ENCODE measurements around the gene MMP27. TPM values are rescaled to one million over a fixed set of nuclear protein-coding genes. Genes with fewer than 3 reads are reported as not detected.
"Not testable (repeated sequence)": the region's sequence is repeated elsewhere in the genome, so short reads cannot be mapped to it uniquely, and the experiment has no call there.

The MMP27 gene
- total RNA-seq = not detected

GRCh38 chr11:102705626-102706025 is at the start of gene MMP27:
MMP27 (minus strand) TSS chr11:102705769; CDS start chr11:102705714, 55 bp downstream.
- no peak for TF ChIP-seq CTCF (IDR thresholded peaks at IDR 0.05)
- ATAC-seq (ENCODE audit: insufficient number of reproducible peaks, low FRiP score, low read depth) (no peak), DNase-seq (ENCODE audit: low spot score) (no peak)
- Histone ChIP-seq H3K4me3 (no peak within 1 kb of the TSS), H3K27me3 (replicated peaks; ENCODE audit: insufficient read depth) (no peaks in the 10 kb centered on the region), H3K27ac (no peak within 1 kb of the TSS), H3K4me1 (ENCODE audit: control insufficient read depth in 1 of 2, low read depth in 2 of 2) (no peaks in the 10 kb centered on the region), H3K36me3 (no peaks in the 10 kb centered on the region), H3K9me3 (no peaks in the 10 kb centered on the region)

- no peak for DNase-seq (ENCODE audit: low spot score)
- no peaks in the 10 kb centered on the region for H3K36me3 ChIP-seq
- no peaks in the 10 kb centered on the region for H3K4me1 ChIP-seq (ENCODE audit: control insufficient read depth in 1 of 2, low read depth in 2 of 2)
- H3K27me3 ChIP-seq (replicated peaks; ENCODE audit: insufficient read depth) = no peaks in the 10 kb centered on the region
- no peak overlapping the region for H3K27ac ChIP-seq
- no peak overlapping the region for H3K4me3 ChIP-seq
- H3K9me3 ChIP-seq = no peaks in the 10 kb centered on the region
- ATAC-seq (ENCODE audit: insufficient number of reproducible peaks, low FRiP score, low read depth) = no peak
- TF ChIP-seq CTCF (IDR thresholded peaks at IDR 0.05) = no peak
These were observed 47.7 kb upstream of the MMP27 start for GRCh38 chr11:102753267-102753666.

- DNase-seq (ENCODE audit: low spot score) = no peak
- no peaks in the 10 kb centered on the region for H3K36me3 ChIP-seq
- no peak overlapping the region for H3K27ac ChIP-seq
- H3K9me3 ChIP-seq = no peaks in the 10 kb centered on the region
- H3K27me3 ChIP-seq (replicated peaks; ENCODE audit: insufficient read depth) = no peaks in the 10 kb centered on the region
- TF ChIP-seq CTCF (IDR thresholded peaks at IDR 0.05) = no peak
- no peak overlapping the region for H3K4me3 ChIP-seq
- ATAC-seq (ENCODE audit: insufficient number of reproducible peaks, low FRiP score, low read depth) = no peak
- H3K4me1 ChIP-seq (ENCODE audit: control insufficient read depth in 1 of 2, low read depth in 2 of 2) = no peaks in the 10 kb centered on the region
These were observed 46.1 kb upstream of the MMP27 start for GRCh38 chr11:102751673-102752072.

- no peaks in the 10 kb centered on the region for H3K4me1 ChIP-seq (ENCODE audit: control insufficient read depth in 1 of 2, low read depth in 2 of 2)
- no peaks in the 10 kb centered on the region for H3K9me3 ChIP-seq
- TF ChIP-seq CTCF (IDR thresholded peaks at IDR 0.05) = no peak
- no peaks in the 10 kb centered on the region for H3K27me3 ChIP-seq (replicated peaks; ENCODE audit: insufficient read depth)
- no peak for DNase-seq (ENCODE audit: low spot score)
- H3K4me3 ChIP-seq = no peak overlapping the region
- no peak for ATAC-seq (ENCODE audit: insufficient number of reproducible peaks, low FRiP score, low read depth)
- H3K27ac ChIP-seq = no peak overlapping the region
- H3K36me3 ChIP-seq = no peaks in the 10 kb centered on the region
These were observed 43.6 kb upstream of the MMP27 start for GRCh38 chr11:102749101-102749722.

- H3K27me3 ChIP-seq (replicated peaks; ENCODE audit: insufficient read depth); H3K36me3 ChIP-seq; H3K9me3 ChIP-seq; ATAC-seq (ENCODE audit: insufficient number of reproducible peaks, low FRiP score, low read depth); DNase-seq (ENCODE audit: low spot score); H3K4me3 ChIP-seq; H3K4me1 ChIP-seq (ENCODE audit: control insufficient read depth in 1 of 2, low read depth in 2 of 2); H3K27ac ChIP-seq: not testable (repeated sequence)
These were observed 41.4 kb upstream of the MMP27 start for GRCh38 chr11:102746746-102747578.
